A673 (cell line): ENCODE data around the gene WHAMM. TPM values are rescaled to one million over a fixed set of nuclear protein-coding genes. Genes with fewer than 3 reads are reported as not detected.
"Not testable (repeated sequence)": the region's sequence is repeated elsewhere in the genome, so short reads cannot be mapped to it uniquely, and the experiment has no call there.

ENCODE experiments used
- BruUV-seq: library from RNA; stranded (reverse); fragments of 400-500 nt; replicated peaks from 2 replicates; lab custom pipeline; 2021; lab: Mats Ljungman, UMichigan
- CTCF ChIA-PET: fragments of 300-600 bp; sonication (Branson Sonifier 250); formaldehyde crosslinking; loops from one replicate; lab custom pipeline; 2022; ENCODE audit warnings: antibody characterized with exemption; lab: Charles Lee
- POLR2A ChIA-PET: fragments of 300-600 bp; sonication (Branson Sonifier 250); formaldehyde crosslinking; loops from one replicate; lab custom pipeline; 2022; ENCODE audit warnings: antibody characterized with exemption; ENCODE audit not compliant: low non-redundant PET; lab: Charles Lee
- DNase-seq: peaks from one replicate; pipeline ENCODE4 v3.0.0-alpha.2; 2015; ENCODE audit warnings: low spot score
- H3K27ac ChIP-seq: fragments of 200-600 bp; sonication (generic); 2 replicates; pipeline ENCODE4 v1.5.1; 2016; ENCODE audit warnings: mixed run types, low read depth, mild to moderate bottlenecking, mixed read lengths, antibody characterized with exemption, low read length; ENCODE audit not compliant: poor library complexity, severe bottlenecking
- H3K27me3 ChIP-seq: fragments of 200-600 bp; sonication (generic); replicated peaks from 2 replicates; pipeline ENCODE4 v1.6.1; 2017; ENCODE audit warnings: mixed run types, low read depth, mild to moderate bottlenecking, mixed read lengths, antibody characterized with exemption, low read length; ENCODE audit not compliant: insufficient read depth, poor library complexity
- H3K36me3 ChIP-seq: fragments of 200-600 bp; sonication (generic); 2 replicates; pipeline ENCODE4 v1.6.1; 2016; ENCODE audit warnings: mixed run types, mild to moderate bottlenecking, mixed read lengths, antibody characterized with exemption, low read length; ENCODE audit not compliant: insufficient read depth, poor library complexity, severe bottlenecking
- H3K4me1 ChIP-seq: fragments of 200-600 bp; sonication (generic); 2 replicates; pipeline ENCODE4 v1.6.1; 2017; ENCODE audit warnings: mixed run types, mild to moderate bottlenecking, mixed read lengths, antibody characterized with exemption, low read length; ENCODE audit not compliant: insufficient read depth, poor library complexity, severe bottlenecking
- H3K4me3 ChIP-seq: fragments of 200-600 bp; sonication (generic); 2 replicates; pipeline ENCODE4 v1.5.1; 2016; ENCODE audit warnings: low read depth, mixed run types, mild to moderate bottlenecking, mixed read lengths, low read length; ENCODE audit not compliant: poor library complexity, severe bottlenecking
- H3K9me3 ChIP-seq: fragments of 200-600 bp; sonication (generic); 2 replicates; pipeline ENCODE4 v1.6.1; 2016; ENCODE audit warnings: mixed run types, low read depth, mild to moderate bottlenecking, mixed read lengths, antibody characterized with exemption, low read length; ENCODE audit not compliant: poor library complexity, severe bottlenecking
- EZH2 ChIP-seq: fragments of 200-600 bp; sonication (generic); IDR thresholded peaks from 2 replicates; pipeline ENCODE4 v1.6.1; 2017; ENCODE audit warnings: borderline replicate concordance, low read depth, mild to moderate bottlenecking, mixed read lengths, antibody characterized with exemption, low read length; ENCODE audit not compliant: poor library complexity, severe bottlenecking
- intact Hi-C: fragments of 100-400 bp; cut with micrococcal nuclease; formaldehyde crosslinking; loops from one replicate; pipeline ENCODE4 v1.10.0; 2022; ENCODE audit not compliant: unreplicated experiment
- total RNA-seq: library from RNA; stranded (reverse); gene quantifications from 2 replicates; pipeline ENCODE4 v1.2.3, GENCODE V29; 2021
- TF ChIP-seq, protein P1 (sequence below): fragments of 300-800, 200-600 bp; sonication (generic); conservative IDR thresholded peaks from 2 replicates; pipeline ENCODE4 v1.5.1; 2017; ENCODE audit warnings: low read depth, mild to moderate bottlenecking, antibody characterized with exemption, low read length, moderate library complexity, mixed read lengths

The WHAMM gene
- total RNA-seq, 1 experiment from 2014 or later: 5.1 TPM

DNA sequence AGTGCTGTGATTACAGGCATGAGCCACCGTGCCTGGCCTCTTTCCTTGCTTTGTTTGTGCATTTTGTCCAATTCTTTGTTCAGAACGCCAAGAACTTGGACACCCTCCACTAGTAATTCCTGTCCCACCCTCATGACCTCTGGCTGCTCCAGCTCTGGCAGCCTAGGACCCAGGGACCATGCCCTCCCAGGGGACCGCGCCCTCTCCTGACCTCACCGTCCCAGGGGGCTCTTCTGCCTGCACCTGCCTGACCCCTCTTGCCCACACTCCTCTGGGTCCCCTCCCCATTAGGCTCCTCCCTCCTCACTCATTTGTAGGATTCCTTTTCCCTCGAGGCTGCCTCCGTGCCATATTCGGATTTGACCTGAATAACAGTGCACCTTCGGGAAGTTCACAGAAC is 44.7 kb upstream of the WHAMM start:
- no peak overlapping the region for H3K27ac ChIP-seq
- intact Hi-C loops: no loop called here
- H3K4me1 ChIP-seq: no peaks in the 10 kb centered on the region
- H3K27me3 ChIP-seq: no peaks in the 10 kb centered on the region
- H3K36me3 ChIP-seq: peaks cover 5% of the 10 kb centered on the region
- no TSS peak for BruUV-seq
- H3K4me3 ChIP-seq: no peak overlapping the region
- no peaks in the 10 kb centered on the region for H3K9me3 ChIP-seq
- POLR2A ChIA-PET: no interaction called here
- CTCF ChIA-PET: no interaction called here
- DNase-seq: no peak
- no peak for TF ChIP-seq EZH2
- TF ChIP-seq, protein P1, sequence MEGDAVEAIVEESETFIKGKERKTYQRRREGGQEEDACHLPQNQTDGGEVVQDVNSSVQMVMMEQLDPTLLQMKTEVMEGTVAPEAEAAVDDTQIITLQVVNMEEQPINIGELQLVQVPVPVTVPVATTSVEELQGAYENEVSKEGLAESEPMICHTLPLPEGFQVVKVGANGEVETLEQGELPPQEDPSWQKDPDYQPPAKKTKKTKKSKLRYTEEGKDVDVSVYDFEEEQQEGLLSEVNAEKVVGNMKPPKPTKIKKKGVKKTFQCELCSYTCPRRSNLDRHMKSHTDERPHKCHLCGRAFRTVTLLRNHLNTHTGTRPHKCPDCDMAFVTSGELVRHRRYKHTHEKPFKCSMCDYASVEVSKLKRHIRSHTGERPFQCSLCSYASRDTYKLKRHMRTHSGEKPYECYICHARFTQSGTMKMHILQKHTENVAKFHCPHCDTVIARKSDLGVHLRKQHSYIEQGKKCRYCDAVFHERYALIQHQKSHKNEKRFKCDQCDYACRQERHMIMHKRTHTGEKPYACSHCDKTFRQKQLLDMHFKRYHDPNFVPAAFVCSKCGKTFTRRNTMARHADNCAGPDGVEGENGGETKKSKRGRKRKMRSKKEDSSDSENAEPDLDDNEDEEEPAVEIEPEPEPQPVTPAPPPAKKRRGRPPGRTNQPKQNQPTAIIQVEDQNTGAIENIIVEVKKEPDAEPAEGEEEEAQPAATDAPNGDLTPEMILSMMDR: no peak

DNA sequence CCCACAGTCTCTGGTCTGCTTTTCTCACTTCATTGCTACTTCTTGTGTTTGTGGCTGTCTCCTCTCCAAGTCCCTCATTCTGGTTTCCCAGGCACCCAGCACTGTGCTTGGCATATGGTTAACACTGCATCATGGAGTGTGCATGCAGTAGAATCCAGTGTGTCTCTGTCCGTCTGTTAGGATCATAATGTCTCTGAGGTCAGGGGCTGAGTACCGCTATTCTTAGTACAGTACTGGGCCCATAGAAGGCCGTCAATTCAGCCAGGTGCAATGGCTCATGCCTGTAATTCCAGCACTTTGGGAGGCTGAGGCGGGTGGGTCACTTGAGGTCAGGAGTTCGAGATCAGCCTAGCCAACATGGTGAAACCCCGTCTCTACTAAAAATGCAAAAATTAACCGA is 43.2 kb upstream of the WHAMM start:
- H3K27ac ChIP-seq, H3K4me3 ChIP-seq, BruUV-seq, H3K4me1 ChIP-seq, H3K9me3 ChIP-seq, CTCF ChIA-PET, DNase-seq, intact Hi-C loops, H3K36me3 ChIP-seq, H3K27me3 ChIP-seq, POLR2A ChIA-PET: not testable (repeated sequence)

DNA sequence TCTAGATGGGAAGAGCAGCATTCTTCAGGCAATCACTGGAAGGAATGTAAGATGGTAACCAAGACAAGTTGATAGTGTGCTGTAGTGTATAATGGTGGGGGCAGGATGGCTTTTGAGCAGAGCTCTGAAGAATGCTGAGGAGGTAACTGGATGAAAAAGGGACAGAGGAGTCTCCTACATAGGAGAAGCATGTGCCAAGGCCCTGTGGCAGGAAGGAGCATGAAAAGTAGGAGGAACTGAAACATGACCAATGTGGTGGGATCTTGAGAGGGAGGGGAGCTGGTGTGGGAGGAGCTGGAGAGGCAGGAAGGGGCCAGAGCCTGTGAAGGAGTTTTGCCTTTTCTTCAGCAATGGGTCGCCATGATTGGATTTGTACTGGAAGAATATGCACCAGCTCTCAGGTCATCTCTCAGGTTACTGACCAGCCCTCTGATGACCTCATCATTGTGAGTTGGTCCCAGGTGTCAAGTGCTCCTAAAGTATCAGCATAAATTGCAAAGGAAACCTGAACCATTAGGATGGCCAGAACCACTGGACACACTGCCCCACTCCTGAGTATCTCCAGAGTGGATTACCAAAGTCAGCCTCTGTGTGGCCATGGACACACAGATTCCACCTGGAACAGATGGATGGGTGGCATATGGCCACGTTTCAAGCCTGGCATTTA is 42.1 kb upstream of the WHAMM start:
- ChIA-PET POLR2A (interaction anchor here (0.6 kb wide), 1 partner anchor 475 kb away, joined by 4 read pairs; no protein-coding TSS in a partner anchor), CTCF (no interaction called here)
- no peak for TF ChIP-seq EZH2
- TF ChIP-seq, protein P1: no peak
- intact Hi-C loops: no loop called here
- no peak for DNase-seq
- Histone ChIP-seq H3K27ac (no peak overlapping the region), H3K36me3 (peaks cover 5% of the 10 kb centered on the region), H3K4me3 (no peak overlapping the region), H3K9me3 (no peaks in the 10 kb centered on the region), H3K27me3 (no peaks in the 10 kb centered on the region), H3K4me1 (no peaks in the 10 kb centered on the region)
- BruUV-seq: no TSS peak
